ENCODE results near the gene OTUD7B. TPM values are rescaled to one million over a fixed set of nuclear protein-coding genes. Genes with fewer than 3 reads are reported as not detected.
A peak's percentile ranks its signal among the peaks of the same experiment; 100 is the strongest.

OTUD7B gene
- total and polyA plus RNA-seq, 9 of the 15 experiments (the other 6 are each of a cell fraction or from before 2014, with no cell fraction given): 0.96 to 18.8 (median 7.4) TPM

- TF ChIP-seq ZBTB12 (CRISPR knock-in tag; IDR thresholded peaks at IDR 0.05) (no peak), NFYB (IDR thresholded peaks at IDR 0.05; ENCODE audit: extremely low read depth, insufficient read length) (no peak), TSHZ1 (CRISPR knock-in tag; IDR thresholded peaks at IDR 0.05) (no peak), SAP30 (IDR thresholded peaks at IDR 0.05; ENCODE audit: borderline replicate concordance, insufficient read depth, low read depth, low read length, poor library complexity, severe bottlenecking) (no peak)
Measured at GRCh38 chr1:149925345-149925744, 85.2 kb downstream of the OTUD7B start (continued).

GRCh38 chr1:149923626-149924025 lies 86.9 kb downstream of the OTUD7B start:
- peaks cover 50% of the 10 kb centered on the region for H3K36me3 ChIP-seq (ENCODE audit: control insufficient read depth, insufficient read depth, low read length)
- FAIRE-seq (no peak), DNase-seq (ENCODE audit: extremely low read depth in 1 of 4, low spot score in 3 of 4) (peak in 1 of 4 experiments; percentile 24), ATAC-seq (no peak)
- H3K9ac ChIP-seq (ENCODE audit: insufficient read depth in 1 of 2, low read depth in 2 of 2, low read length in 2 of 2): no peak overlapping the region
- H3K27me3 ChIP-seq (ENCODE audit: control insufficient read depth in 2 of 2, insufficient read depth in 2 of 2, low read length in 2 of 2): no peaks in the 10 kb centered on the region
- peaks cover 36% of the 10 kb centered on the region for H3K79me2 ChIP-seq (ENCODE audit: control insufficient read depth, insufficient read depth, low read length)
- H4K20me1 ChIP-seq (replicated peaks; ENCODE audit: control insufficient read depth, insufficient read depth, low read length): 0 out of 2 replicates have a peak, but pooled peaks cover 3% of the 10 kb centered on the region
- no peak overlapping the region for H3K4me3 ChIP-seq
- peaks cover 11 to 15% of the 10 kb centered on the region in 2 experiments for H3K4me1 ChIP-seq (replicated peaks in 1 of 2; ENCODE audit: control insufficient read depth in 2 of 2, insufficient read depth in 2 of 2, low read length in 2 of 2)
- BruUV-seq (replicated peaks): no TSS peak
- H3K4me2 ChIP-seq (ENCODE audit: insufficient read depth, low read length): no peak overlapping the region
- H3K9me3 ChIP-seq (replicated peaks; ENCODE audit: control insufficient read depth, insufficient read depth, low read depth, low read length): no peaks in the 10 kb centered on the region
- intact Hi-C loops (cut with micrococcal nuclease): no loop called here
- no peak overlapping the region for H2AFZ ChIP-seq (ENCODE audit: low read depth, low read length)
- ChIA-PET POLR2A (interaction anchor here (1.2 to 1.6 kb wide), 2 partner anchors 37 to 39 kb away, joined by 4 to 11 read pairs; a partner anchor contains a TSS), CTCF (ENCODE audit: low intra/inter-chr PET ratio) (no interaction called here)
- in situ Hi-C loops (cut with MboI): no loop called here
- H3K27ac ChIP-seq (ENCODE audit: extremely low read depth, low read depth, low read length): no peak overlapping the region
- 84% methylated on average over 7 of the region's 10 CpGs for WGBS (ENCODE audit: insufficient coverage, low coverage, missing lambda C conversion rate)
- H3K9me1 ChIP-seq (ENCODE audit: control insufficient read depth, insufficient read depth, low read length): no peaks in the 10 kb centered on the region
- TF ChIP-seq ZNF398 (CRISPR knock-in tag; IDR thresholded peaks at IDR 0.05) (no peak), ZNF740 (CRISPR knock-in tag; IDR thresholded peaks at IDR 0.05) (no peak), ZNF740 (tag; IDR thresholded peaks at IDR 0.05) (no peak), RBM34 (IDR thresholded peaks at IDR 0.05; ENCODE audit: borderline replicate concordance, insufficient read depth, low read length) (no peak)

Measured in K562 (cell line).